GM12872 (cell line): Measurements from ENCODE around the gene MDGA2.

Experiments
- CTCF ChIP-seq: IDR thresholded peaks from 3 replicates; pipeline ENCODE4 v1.5.1; 2011; ENCODE audit warnings: low read depth, mild to moderate bottlenecking, low read length, moderate library complexity; ENCODE audit not compliant: insufficient read depth

The MDGA2 gene

GRCh38 chr14:47660158-47660557 is 15.2 kb downstream of the MDGA2 start:
- no peak for TF ChIP-seq CTCF

GRCh38 chr14:47658041-47658440 is 17.4 kb downstream of the MDGA2 start:
- no peak for TF ChIP-seq CTCF

GRCh38 chr14:47657143-47657542 is 18.3 kb downstream of the MDGA2 start:
- TF ChIP-seq CTCF: no peak

GRCh38 chr14:47651337-47651736 is 24.1 kb downstream of the MDGA2 start:
- no peak for TF ChIP-seq CTCF

GRCh38 chr14:47637753-47638152 is 37.7 kb downstream of the MDGA2 start:
- TF ChIP-seq CTCF: no peak

GRCh38 chr14:47626151-47627035 is 49.0 kb downstream of the MDGA2 start:
- no peak for TF ChIP-seq CTCF

GRCh38 chr14:47619392-47619791 is 56.0 kb downstream of the MDGA2 start:
- no peak for TF ChIP-seq CTCF
